Activated CD4-positive, alpha-beta T cell treated with anti-CD3 and anti-CD28 coated beads, Interleukin-2, amount 10 ng/mL, durations not matched to agents 7 days and 5 days (primary cell): ENCODE results near the gene ATL1. TPM values are rescaled to one million over a fixed set of nuclear protein-coding genes. Genes with fewer than 3 reads are reported as not detected.
A peak's percentile ranks its signal among the peaks of the same experiment; 100 is the strongest.
"Not testable (repeated sequence)": the region's sequence is repeated elsewhere in the genome, so short reads cannot be mapped to it uniquely, and the experiment has no call there.

Source experiments
- CTCF ChIA-PET: fragments of 350-600 bp; sonication (Branson Sonifier 250); formaldehyde crosslinking; loops from one replicate; lab custom pipeline; 2021; ENCODE audit warnings: antibody characterized with exemption; lab: Charles Lee
- POLR2A ChIA-PET: fragments of 350-600 bp; sonication (Branson Sonifier 250); formaldehyde crosslinking; loops from one replicate; lab custom pipeline; 2021; ENCODE audit warnings: antibody characterized with exemption; lab: Charles Lee
- DNase-seq: peaks from one replicate; pipeline ENCODE4 v3.0.0-alpha.2; 2020
- H3K27ac Mint-ChIP-seq: one replicate; pipeline ENCODE4 v1.8.0; 2021; ENCODE audit warnings: mild to moderate bottlenecking, moderate library complexity, mixed read lengths
- H3K27me3 Mint-ChIP-seq: one replicate; pipeline ENCODE4 v1.8.0; 2021; ENCODE audit warnings: mixed read lengths
- H3K36me3 Mint-ChIP-seq: one replicate; pipeline ENCODE4 v1.8.0; 2021; ENCODE audit warnings: low read depth, mixed read lengths
- H3K4me1 Mint-ChIP-seq: one replicate; pipeline ENCODE4 v1.8.0; 2021; ENCODE audit warnings: mixed read lengths
- H3K4me3 Mint-ChIP-seq: one replicate; pipeline ENCODE4 v1.8.0; 2021; ENCODE audit warnings: mild to moderate bottlenecking, moderate library complexity, mixed read lengths
- H3K9me3 Mint-ChIP-seq: one replicate; pipeline ENCODE4 v1.8.0; 2021; ENCODE audit warnings: mixed read lengths
- total RNA-seq, 2 experiments: library from RNA; stranded (reverse); gene quantifications; one replicate each; pipeline ENCODE4 v1.2.3, GENCODE V29; 2021

Gene ATL1
- total RNA-seq, 2 experiments from 2014 or later, result 0.67 to 1.2 TPM

DNA sequence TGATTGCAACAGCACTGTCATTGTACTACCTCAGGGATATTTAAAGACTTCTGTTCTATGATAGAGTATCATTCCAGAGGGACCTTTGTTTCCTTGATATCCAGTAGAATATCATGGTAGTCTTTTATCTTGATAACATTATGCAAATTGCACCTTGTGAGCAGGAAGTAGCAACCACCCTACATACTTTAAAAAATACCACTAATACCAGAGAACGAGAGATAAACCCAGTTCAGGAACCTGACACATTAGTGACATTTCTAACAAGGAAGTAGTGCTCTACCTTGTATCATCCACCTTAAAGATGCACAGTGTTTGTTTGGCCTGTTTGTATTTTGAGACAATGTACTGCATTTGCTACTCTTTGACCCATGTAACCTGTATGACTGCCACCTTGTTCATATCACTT lies 18.8 kb upstream of the ATL1 start:
- ChIA-PET POLR2A (no interaction called here), CTCF (interaction anchor here (0.6 to 1.2 kb wide), 4 partner anchors 9 to 675 kb away, joined by 3 to 4 read pairs (median 3); partner anchors contain the start of gene MAP4K5)
- Mint-ChIP-seq H3K4me1 (peaks cover 10% of the 10 kb centered on the region), H3K27ac (no peak overlapping the region), H3K27me3 (peaks cover 7% of the 10 kb centered on the region), H3K4me3 (no peak overlapping the region), H3K9me3 (peaks cover 2% of the 10 kb centered on the region), H3K36me3 (peaks cover 6% of the 10 kb centered on the region)
- DNase-seq, result no peak

DNA sequence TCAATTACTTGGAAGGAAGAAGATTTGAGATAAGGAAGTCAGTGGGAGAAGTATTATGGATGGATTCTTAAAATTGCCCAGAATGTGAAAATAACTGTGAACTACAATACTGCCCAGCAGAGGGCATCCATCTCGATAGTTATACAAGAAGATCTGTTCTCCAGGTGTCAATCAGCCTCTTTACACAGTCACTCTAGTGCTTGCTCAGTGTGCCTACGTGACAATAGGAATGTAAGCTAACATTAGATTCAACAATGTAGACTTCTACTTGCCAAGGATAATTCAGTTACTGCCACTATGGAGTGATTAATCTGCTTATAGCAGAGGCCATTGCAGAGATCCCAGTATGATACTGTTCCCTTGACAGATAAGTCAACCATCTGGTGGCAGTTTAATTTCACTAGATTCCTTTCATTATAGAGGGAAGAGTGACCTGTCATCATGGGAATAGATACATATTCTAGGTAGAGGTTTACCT lies 17.0 kb upstream of the ATL1 start:
- H3K4me1 Mint-ChIP-seq, result peaks cover 10% of the 10 kb centered on the region
- POLR2A ChIA-PET, result no interaction called here
- CTCF ChIA-PET, result interaction anchor here (0.6 to 1.7 kb wide), 6 partner anchors 11 to 539 kb away, joined by 3 to 5 read pairs (median 4); partner anchors contain the start of gene MAP4K5

DNA sequence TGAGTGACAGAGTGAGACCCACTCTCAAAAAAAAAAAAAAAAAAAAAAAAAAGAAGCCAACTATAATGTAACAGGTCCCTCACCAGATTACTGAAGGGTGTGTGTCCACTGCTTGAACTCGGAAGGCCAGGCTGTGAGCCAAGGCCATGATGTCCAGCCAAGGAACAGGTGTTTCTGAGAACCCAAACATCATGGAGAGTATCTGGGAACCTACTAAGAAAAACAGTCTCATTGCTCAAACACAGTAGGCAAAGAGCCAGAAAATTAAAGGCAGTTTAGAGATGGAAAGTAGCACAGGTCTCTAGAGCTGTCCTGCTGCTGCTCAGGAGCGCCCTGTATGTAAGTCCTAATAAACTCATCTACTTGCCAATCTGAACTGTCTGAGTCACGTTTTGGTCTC lies 15.0 kb upstream of the ATL1 start:
- no peak for DNase-seq
- no peaks in the 10 kb centered on the region for H3K9me3 Mint-ChIP-seq
- CTCF ChIA-PET, result interaction anchor here (0.6 to 1.5 kb wide), 3 partner anchors 9 to 229 kb away, joined by 3 to 4 read pairs (median 3); no protein-coding TSS in a partner anchor
- no peak overlapping the region for H3K4me3 Mint-ChIP-seq
- no peak overlapping the region for H3K27ac Mint-ChIP-seq
- H3K36me3 Mint-ChIP-seq, result no peaks in the 10 kb centered on the region
- POLR2A ChIA-PET, result no interaction called here
- peaks cover 7% of the 10 kb centered on the region for H3K27me3 Mint-ChIP-seq
- H3K4me1 Mint-ChIP-seq, result peaks cover 10% of the 10 kb centered on the region

More for the DNA sequence above, 17.0 kb upstream of the ATL1 start:
- Mint-ChIP-seq H3K4me3 (no peak overlapping the region), H3K9me3 (no peaks in the 10 kb centered on the region), H3K27me3 (peaks cover 7% of the 10 kb centered on the region), H3K36me3 (peaks cover 3% of the 10 kb centered on the region), H3K27ac (no peak overlapping the region)
- peak; percentile 64 for DNase-seq

- H3K4me3 Mint-ChIP-seq, result no peak overlapping the region
- ChIA-PET POLR2A (no interaction called here), CTCF (interaction anchor here (0.6 to 1.5 kb wide), 2 partner anchors 9 to 54 kb away, joined by 3 to 4 read pairs; no protein-coding TSS in a partner anchor)
- peaks cover 10% of the 10 kb centered on the region for H3K4me1 Mint-ChIP-seq
- no peaks in the 10 kb centered on the region for H3K9me3 Mint-ChIP-seq
- H3K27ac Mint-ChIP-seq, result no peak overlapping the region
- DNase-seq, result no peak
- H3K27me3 Mint-ChIP-seq, result peaks cover 10% of the 10 kb centered on the region
- H3K36me3 Mint-ChIP-seq, result no peaks in the 10 kb centered on the region
Measured at GRCh38 chr14:50545618-50546017, 14.3 kb upstream of the ATL1 start.

- Mint-ChIP-seq H3K27me3 (peaks cover 45% of the 10 kb centered on the region), H3K4me1 (peaks cover 12% of the 10 kb centered on the region), H3K9me3 (peaks cover 2% of the 10 kb centered on the region), H3K27ac (no peak overlapping the region), H3K36me3 (peaks cover 3% of the 10 kb centered on the region), H3K4me3 (no peak overlapping the region)
- ChIA-PET CTCF (interaction anchor here (0.5 kb wide), 1 partner anchor 229 kb away, joined by 3 read pairs; no protein-coding TSS in a partner anchor), POLR2A (no interaction called here)
- no peak for DNase-seq
Measured at GRCh38 chr14:50550294-50550693, 9.7 kb upstream of the ATL1 start.

- Mint-ChIP-seq H3K27me3 (peaks cover 49% of the 10 kb centered on the region), H3K4me1 (peaks cover 12% of the 10 kb centered on the region), H3K4me3 (no peak overlapping the region), H3K9me3 (peaks cover 2% of the 10 kb centered on the region), H3K27ac (no peak overlapping the region), H3K36me3 (peaks cover 3% of the 10 kb centered on the region)
- POLR2A ChIA-PET, result no interaction called here
- CTCF ChIA-PET, result no interaction called here
- DNase-seq, result no peak
Measured at GRCh38 chr14:50551877-50552276, 8.1 kb upstream of the ATL1 start.

- Mint-ChIP-seq H3K27me3 (peaks cover 58% of the 10 kb centered on the region), H3K4me1 (peaks cover 12% of the 10 kb centered on the region)
- not testable (repeated sequence) for H3K27ac Mint-ChIP-seq, H3K4me3 Mint-ChIP-seq, H3K36me3 Mint-ChIP-seq, H3K9me3 Mint-ChIP-seq
- ChIA-PET CTCF (interaction anchor here (0.7 to 1.4 kb wide), 2 partner anchors 14 to 261 kb away, joined by 4 read pairs; no protein-coding TSS in a partner anchor), POLR2A (interaction anchor here (0.7 kb wide), 1 partner anchor 292 kb away, joined by 7 read pairs; no protein-coding TSS in a partner anchor)
- DNase-seq, result peak; percentile 15
Measured at GRCh38 chr14:50552796-50553195, 7.1 kb upstream of the ATL1 start.

GRCh38 chr14:50560931-50561285 lies 963 bp downstream of the ATL1 start:
- peak overlapping the region; percentile 75 for H3K4me3 Mint-ChIP-seq
- peaks cover 19% of the 10 kb centered on the region for H3K4me1 Mint-ChIP-seq
- H3K9me3 Mint-ChIP-seq, result no peaks in the 10 kb centered on the region
- H3K36me3 Mint-ChIP-seq, result no peaks in the 10 kb centered on the region
- ChIA-PET POLR2A (no interaction called here), CTCF (interaction anchor here (0.7 to 1.4 kb wide), 2 partner anchors 21 to 105 kb away, joined by 3 to 5 read pairs; no protein-coding TSS in a partner anchor)
- peak overlapping the region; percentile 63 for H3K27ac Mint-ChIP-seq
- H3K27me3 Mint-ChIP-seq, result peaks cover 57% of the 10 kb centered on the region
- DNase-seq, result peak; percentile 47

- Mint-ChIP-seq H3K27ac (no peak overlapping the region), H3K36me3 (no peaks in the 10 kb centered on the region), H3K9me3 (no peaks in the 10 kb centered on the region), H3K27me3 (peaks cover 42% of the 10 kb centered on the region), H3K4me3 (no peak overlapping the region), H3K4me1 (peaks cover 19% of the 10 kb centered on the region)
- no peak for DNase-seq
- ChIA-PET POLR2A (no interaction called here), CTCF (interaction anchor here (0.6 to 0.7 kb wide), 2 partner anchors 18 to 242 kb away, joined by 3 read pairs; no protein-coding TSS in a partner anchor)
Measured at GRCh38 chr14:50562841-50563240, 2.9 kb downstream of the ATL1 start.

DNA sequence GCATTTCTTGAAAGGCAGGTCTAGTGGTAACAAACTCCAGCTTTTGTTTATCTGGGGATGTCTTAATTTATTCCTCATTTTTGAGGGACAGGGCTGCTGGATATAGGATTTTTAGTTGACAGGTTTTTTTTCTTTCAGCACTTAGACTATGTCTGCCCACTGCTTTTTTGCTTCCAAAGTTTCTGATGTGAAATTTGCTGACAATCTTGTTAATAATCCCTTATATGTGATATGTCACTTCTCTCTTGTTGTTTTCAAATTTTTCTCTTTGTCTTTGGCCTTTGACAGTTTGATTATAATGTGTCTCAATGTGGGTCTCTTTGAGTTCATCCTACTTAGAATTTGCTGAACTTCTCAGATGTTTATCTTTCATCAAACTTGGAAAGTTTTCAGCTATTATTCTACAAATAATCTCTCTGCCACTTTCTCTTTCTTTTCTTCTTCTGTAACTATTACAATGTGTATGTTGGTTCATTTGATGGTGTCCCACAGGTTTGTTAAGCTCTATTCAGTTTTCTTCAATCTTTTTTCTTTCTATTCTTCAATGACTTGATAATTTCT lies 9.8 kb downstream of the ATL1 start:
- CTCF ChIA-PET, result interaction anchor here (0.6 kb wide), 3 partner anchors 26 to 209 kb away, joined by 3 to 6 read pairs (median 3); no protein-coding TSS in a partner anchor
- H3K27ac Mint-ChIP-seq, result no peak overlapping the region
- H3K4me1 Mint-ChIP-seq, result no peaks in the 10 kb centered on the region
- peaks cover 3% of the 10 kb centered on the region for H3K36me3 Mint-ChIP-seq
- DNase-seq, result no peak
- peaks cover 10% of the 10 kb centered on the region for H3K27me3 Mint-ChIP-seq
- H3K4me3 Mint-ChIP-seq, result no peak overlapping the region
- H3K9me3 Mint-ChIP-seq, result peaks cover 21% of the 10 kb centered on the region
- POLR2A ChIA-PET, result no interaction called here

DNA sequence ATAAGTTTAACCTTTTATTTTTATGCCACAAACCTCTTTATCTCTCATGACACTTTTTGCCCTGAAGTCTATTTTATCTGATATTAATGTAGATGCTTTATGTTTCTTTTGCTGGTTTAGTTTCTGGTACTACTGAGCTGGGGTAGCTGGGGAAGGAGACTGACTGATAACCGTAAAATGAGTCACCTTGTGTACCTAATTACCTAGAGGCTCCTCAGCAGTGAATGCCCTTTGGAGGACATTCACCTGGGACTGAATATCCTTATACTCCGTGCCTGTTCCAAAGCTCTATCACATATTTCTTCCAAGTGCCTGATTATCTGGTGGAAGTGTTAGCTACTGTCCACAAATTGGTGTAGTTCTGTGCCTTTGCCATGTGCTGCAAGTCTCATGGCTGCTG lies 13.9 kb downstream of the ATL1 start:
- Mint-ChIP-seq H3K9me3 (peaks cover 20% of the 10 kb centered on the region), H3K4me3 (no peak overlapping the region), H3K4me1 (no peaks in the 10 kb centered on the region), H3K27me3 (peaks cover 14% of the 10 kb centered on the region), H3K36me3 (peaks cover 3% of the 10 kb centered on the region), H3K27ac (no peak overlapping the region)
- POLR2A ChIA-PET, result no interaction called here
- CTCF ChIA-PET, result no interaction called here
- no peak for DNase-seq

- Mint-ChIP-seq H3K4me1 (no peaks in the 10 kb centered on the region), H3K9me3 (peaks cover 8% of the 10 kb centered on the region), H3K4me3 (no peak overlapping the region), H3K27me3 (peaks cover 9% of the 10 kb centered on the region), H3K27ac (no peak overlapping the region), H3K36me3 (no peaks in the 10 kb centered on the region)
- ChIA-PET CTCF (no interaction called here), POLR2A (no interaction called here)
- no peak for DNase-seq
Measured at GRCh38 chr14:50575769-50576168, 15.8 kb downstream of the ATL1 start.

DNA sequence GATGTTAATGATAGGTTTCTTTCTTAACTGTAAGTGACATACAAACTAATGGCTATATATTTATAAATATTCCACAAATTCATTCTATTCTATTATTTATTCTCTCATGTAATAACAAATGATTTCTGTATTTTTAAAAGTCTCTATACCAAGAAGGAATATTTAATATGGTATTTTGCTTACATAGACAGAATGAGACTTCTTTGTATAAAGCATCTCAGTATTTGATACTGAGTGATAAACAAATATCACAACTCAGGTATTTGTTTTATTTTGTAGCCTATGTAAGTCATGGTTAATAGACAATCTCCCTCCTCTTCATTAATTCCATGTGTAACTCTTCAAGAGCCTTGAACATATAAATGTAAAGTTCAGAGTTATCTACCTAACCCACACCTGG lies 18.0 kb downstream of the ATL1 start:
- DNase-seq, result no peak
- Mint-ChIP-seq H3K9me3 (no peaks in the 10 kb centered on the region), H3K4me3 (no peak overlapping the region), H3K4me1 (no peaks in the 10 kb centered on the region), H3K27ac (no peak overlapping the region), H3K36me3 (no peaks in the 10 kb centered on the region), H3K27me3 (peaks cover 9% of the 10 kb centered on the region)
- CTCF ChIA-PET, result interaction anchor here (0.7 kb wide), 1 partner anchor 62 kb away, joined by 3 read pairs; no protein-coding TSS in a partner anchor
- POLR2A ChIA-PET, result no interaction called here
